Endodermal cell (in vitro differentiated cells): ENCODE results near the gene TRUB1. TPM values are rescaled to one million over a fixed set of nuclear protein-coding genes. Genes with fewer than 3 reads are reported as not detected.

Source experiments
- DNase-seq: peaks from one replicate; pipeline ENCODE4 v3.0.0-alpha.2; 2017
- H3K27ac ChIP-seq: 2 replicates; pipeline ENCODE4 v1.5.1; 2013; ENCODE audit warnings: mild to moderate bottlenecking, low read depth, low read length, moderate library complexity
- H3K27me3 ChIP-seq: 2 replicates; pipeline ENCODE4 v1.6.1; 2013; ENCODE audit warnings: mild to moderate bottlenecking, low read length, moderate library complexity; ENCODE audit not compliant: insufficient read depth, control insufficient read depth, poor library complexity, severe bottlenecking
- H3K36me3 ChIP-seq: 2 replicates; pipeline ENCODE4 v1.7.0; 2013; ENCODE audit warnings: mild to moderate bottlenecking, low read length, moderate library complexity; ENCODE audit not compliant: control insufficient read depth, insufficient read depth
- H3K4me1 ChIP-seq: one replicate; pipeline ENCODE4 v1.7.0; 2013; ENCODE audit warnings: low read length; ENCODE audit not compliant: control insufficient read depth, insufficient read depth
- H3K4me3 ChIP-seq: 2 replicates; pipeline ENCODE4 v1.5.1; 2013; ENCODE audit warnings: mild to moderate bottlenecking, low read length, moderate library complexity
- H3K9ac ChIP-seq: 2 replicates; pipeline ENCODE4 v1.6.1; 2013; ENCODE audit warnings: mild to moderate bottlenecking, low read length, moderate library complexity; ENCODE audit not compliant: poor library complexity, severe bottlenecking; ENCODE audit errors: extremely low read depth
- H3K9me3 ChIP-seq: 2 replicates; pipeline ENCODE4 v1.6.1; 2013; ENCODE audit warnings: mild to moderate bottlenecking, low read length, moderate library complexity; ENCODE audit not compliant: control insufficient read depth
- H3K27ac Mint-ChIP-seq: 2 replicates; pipeline ENCODE4 v1.8.0; 2020; ENCODE audit warnings: mixed read lengths
- H3K27me3 Mint-ChIP-seq: 2 replicates; pipeline ENCODE4 v1.8.0; 2021; ENCODE audit warnings: mild to moderate bottlenecking, mixed read lengths; ENCODE audit not compliant: insufficient read depth
- H3K36me3 Mint-ChIP-seq: 2 replicates; pipeline ENCODE4 v1.8.0; 2020; ENCODE audit warnings: low read depth, mixed read lengths
- H3K4me1 Mint-ChIP-seq: 2 replicates; pipeline ENCODE4 v1.8.0; 2020; ENCODE audit warnings: mixed read lengths
- H3K4me3 Mint-ChIP-seq: 2 replicates; pipeline ENCODE4 v1.8.0; 2020; ENCODE audit warnings: mild to moderate bottlenecking, moderate library complexity, mixed read lengths
- H3K9me3 Mint-ChIP-seq: 2 replicates; pipeline ENCODE4 v1.8.0; 2020; ENCODE audit warnings: mild to moderate bottlenecking, mixed read lengths
- WGBS, 2 experiments: methylation state at CpG; one replicate each; pipeline versions ENCODE4 v1.1.5 to v1.1.7; 2013; ENCODE audit warnings: missing lambda C conversion rate in 2 of 2, mixed read lengths in 1 of 2; ENCODE audit not compliant: insufficient coverage in 1 of 2, insufficient read length in 1 of 2; 5-methylcytosine and 5-hydroxymethylcytosine counted together
- total RNA-seq, 2 donors: library from RNA; stranded (reverse); fragmentation: NEBNext Ultra II Directional in 1 of 2; extraction: Animal tissue kit (Norgen Biotek cat#: 25700) in 1 of 2; gene quantifications; 2 replicates in 1 of 2; 3 replicates in 1 of 2; pipeline ENCODE4 v1.2.1, GENCODE V29; 2021
- TF ChIP-seq, protein P1 (sequence below): fragments of 200-600 bp; sonication (generic); conservative IDR thresholded peaks from 2 replicates; pipeline ENCODE4 v1.5.0; 2021; ENCODE audit warnings: antibody characterized with exemption, mild to moderate bottlenecking

The TRUB1 gene
- total RNA-seq, 2 donors from 2014 or later: 18.5 to 18.8 TPM

GRCh38 chr10:114956466-114956865 lies 18.5 kb downstream of the TRUB1 start:
- Mint-ChIP-seq H3K4me3 (no peak overlapping the region), H3K36me3 (peaks cover 22% of the 10 kb centered on the region), H3K9me3 (no peaks in the 10 kb centered on the region), H3K27me3 (no peaks in the 10 kb centered on the region), H3K4me1 (no peaks in the 10 kb centered on the region), H3K27ac (peak overlapping the region; percentile 48)
- Histone ChIP-seq H3K4me3 (no peak overlapping the region), H3K36me3 (peaks cover 57% of the 10 kb centered on the region), H3K9ac (no peak overlapping the region), H3K4me1 (no peaks in the 10 kb centered on the region), H3K27ac (no peak overlapping the region), H3K9me3 (no peaks in the 10 kb centered on the region), H3K27me3 (no peaks in the 10 kb centered on the region)
- 97 to 100% methylated on average over 2 of the region's 2 CpGs for WGBS, 2 experiments
- TF ChIP-seq, protein P1, sequence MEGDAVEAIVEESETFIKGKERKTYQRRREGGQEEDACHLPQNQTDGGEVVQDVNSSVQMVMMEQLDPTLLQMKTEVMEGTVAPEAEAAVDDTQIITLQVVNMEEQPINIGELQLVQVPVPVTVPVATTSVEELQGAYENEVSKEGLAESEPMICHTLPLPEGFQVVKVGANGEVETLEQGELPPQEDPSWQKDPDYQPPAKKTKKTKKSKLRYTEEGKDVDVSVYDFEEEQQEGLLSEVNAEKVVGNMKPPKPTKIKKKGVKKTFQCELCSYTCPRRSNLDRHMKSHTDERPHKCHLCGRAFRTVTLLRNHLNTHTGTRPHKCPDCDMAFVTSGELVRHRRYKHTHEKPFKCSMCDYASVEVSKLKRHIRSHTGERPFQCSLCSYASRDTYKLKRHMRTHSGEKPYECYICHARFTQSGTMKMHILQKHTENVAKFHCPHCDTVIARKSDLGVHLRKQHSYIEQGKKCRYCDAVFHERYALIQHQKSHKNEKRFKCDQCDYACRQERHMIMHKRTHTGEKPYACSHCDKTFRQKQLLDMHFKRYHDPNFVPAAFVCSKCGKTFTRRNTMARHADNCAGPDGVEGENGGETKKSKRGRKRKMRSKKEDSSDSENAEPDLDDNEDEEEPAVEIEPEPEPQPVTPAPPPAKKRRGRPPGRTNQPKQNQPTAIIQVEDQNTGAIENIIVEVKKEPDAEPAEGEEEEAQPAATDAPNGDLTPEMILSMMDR: no peak
- DNase-seq: no peak

DNA sequence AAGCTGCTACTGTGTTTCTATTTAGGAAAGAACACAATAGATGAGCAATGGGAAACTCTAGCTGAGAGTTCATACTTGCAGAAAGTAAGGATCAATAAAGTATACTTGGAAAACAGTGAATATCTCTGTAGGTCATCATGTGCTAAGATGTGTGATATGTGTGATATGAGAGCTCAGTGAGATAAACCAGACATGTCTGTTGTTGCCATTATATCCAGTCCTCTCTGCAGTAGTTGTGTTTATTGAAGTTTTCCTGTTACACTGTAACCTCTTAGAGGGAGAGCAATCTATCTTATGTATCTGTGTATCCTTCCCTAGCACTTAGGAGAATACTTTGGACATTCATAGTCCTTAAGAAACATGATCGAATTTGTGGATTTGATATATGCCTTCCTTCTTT lies 19.1 kb downstream of the TRUB1 start:
- Histone ChIP-seq H3K9ac (no peak overlapping the region), H3K36me3 (peaks cover 56% of the 10 kb centered on the region), H3K4me1 (no peaks in the 10 kb centered on the region), H3K27ac (no peak overlapping the region), H3K4me3 (no peak overlapping the region), H3K9me3 (no peaks in the 10 kb centered on the region), H3K27me3 (no peaks in the 10 kb centered on the region)
- TF ChIP-seq, protein P1: no peak
- no peak overlapping the region for H3K27ac Mint-ChIP-seq
- no peak for DNase-seq
- H3K4me1 Mint-ChIP-seq: no peaks in the 10 kb centered on the region
- 95 to 100% methylated on average over 1 of the region's 1 CpG for WGBS, 2 experiments
- H3K4me3 Mint-ChIP-seq: no peak overlapping the region
- no peaks in the 10 kb centered on the region for H3K27me3 Mint-ChIP-seq
- peaks cover 20% of the 10 kb centered on the region for H3K36me3 Mint-ChIP-seq
- H3K9me3 Mint-ChIP-seq: no peaks in the 10 kb centered on the region

- TF ChIP-seq, protein P1: no peak
- H3K27me3 Mint-ChIP-seq: no peaks in the 10 kb centered on the region
- H3K9me3 ChIP-seq: no peaks in the 10 kb centered on the region
- H3K27ac Mint-ChIP-seq: no peak overlapping the region
- peaks cover 19% of the 10 kb centered on the region for H3K36me3 Mint-ChIP-seq
- no peaks in the 10 kb centered on the region for H3K4me1 Mint-ChIP-seq
- no peak overlapping the region for H3K4me3 Mint-ChIP-seq
- WGBS, 2 experiments: 97 to 100% methylated on average over 1 to 2 of the region's 2 CpGs
- no peak overlapping the region for H3K4me3 ChIP-seq
- no peaks in the 10 kb centered on the region for H3K4me1 ChIP-seq
- no peaks in the 10 kb centered on the region for H3K27me3 ChIP-seq
- no peak for DNase-seq
- H3K27ac ChIP-seq: no peak overlapping the region
- no peaks in the 10 kb centered on the region for H3K9me3 Mint-ChIP-seq
- no peak overlapping the region for H3K9ac ChIP-seq
- peaks cover 57% of the 10 kb centered on the region for H3K36me3 ChIP-seq
Observed at GRCh38 chr10:114957673-114958072, 19.7 kb downstream of the TRUB1 start.
